NCI-H748 (cell line): ENCODE results near the gene SETD3.
"Not testable (repeated sequence)": the region's sequence is repeated elsewhere in the genome, so short reads cannot be mapped to it uniquely, and the experiment has no call there.

Experiments
- DNase-seq: peaks from one replicate; lab custom pipeline; 2025; ENCODE audit not compliant: unreplicated experiment; lab: John Stamatoyannopoulos, UW

SETD3 gene

GRCh38 chr14:99363051-99363450 is 117.6 kb downstream of the SETD3 start:
- no peak for DNase-seq

- DNase-seq: no peak
These were observed 119.0 kb downstream of the SETD3 start for GRCh38 chr14:99361596-99362215.

GRCh38 chr14:99360774-99361595 is 119.7 kb downstream of the SETD3 start:
- DNase-seq: no peak

GRCh38 chr14:99359906-99360305 is 120.8 kb downstream of the SETD3 start:
- no peak for DNase-seq

- DNase-seq: peak; percentile 44
These were observed 122.7 kb downstream of the SETD3 start for GRCh38 chr14:99357916-99358390.

- peak; percentile 44 for DNase-seq
These were observed 123.3 kb downstream of the SETD3 start for GRCh38 chr14:99357151-99357915.

- no peak for DNase-seq
These were observed 124.5 kb downstream of the SETD3 start for GRCh38 chr14:99356031-99356608.

- DNase-seq: no peak
These were observed 126.3 kb downstream of the SETD3 start for GRCh38 chr14:99354166-99354875.

- DNase-seq: no peak
These were observed 127.9 kb downstream of the SETD3 start for GRCh38 chr14:99352688-99353280.

- DNase-seq: no peak
These were observed 129.3 kb downstream of the SETD3 start for GRCh38 chr14:99351166-99352007.

GRCh38 chr14:99350751-99351150 is 129.9 kb downstream of the SETD3 start:
- no peak for DNase-seq

GRCh38 chr14:99349721-99350495 is 130.8 kb downstream of the SETD3 start:
- no peak for DNase-seq

- no peak for DNase-seq
These were observed 131.6 kb downstream of the SETD3 start for GRCh38 chr14:99348816-99349614.

- DNase-seq: not testable (repeated sequence)
These were observed 132.4 kb downstream of the SETD3 start for GRCh38 chr14:99348231-99348630.
